Activated T-cell treated with anti-CD3 and anti-CD28 coated beads, Interleukin-2, amount 50 U/mL, for 72 hours (primary cell): ENCODE data around the gene PRKCH. TPM values are rescaled to one million over a fixed set of nuclear protein-coding genes. Genes with fewer than 3 reads are reported as not detected.
A peak's percentile ranks its signal among the peaks of the same experiment; 100 is the strongest.

Experiments
- ATAC-seq, 2 donors: fragments of 150-1000 bp; cut with Tn5 transposase; replicated peaks in 1 of 2; 2 replicates each; pipeline ENCODE4 v1.10.0; 2021; ENCODE audit warnings: moderate library complexity in 2 of 2, mild to moderate bottlenecking in 1 of 2
- DNase-seq, 2 donors: peaks; one replicate each; pipeline ENCODE4 v3.0.0; 2021 to 2022; ENCODE audit warnings: mixed read lengths in 1 of 2
- H3K27ac Mint-ChIP-seq: one replicate; pipeline ENCODE4 v1.8.0; 2022; ENCODE audit warnings: mild to moderate bottlenecking, moderate library complexity, mixed read lengths
- H3K27me3 Mint-ChIP-seq: one replicate; pipeline ENCODE4 v1.8.0; 2022; ENCODE audit warnings: low read depth, mixed read lengths
- H3K36me3 Mint-ChIP-seq, 2 donors: one replicate each; pipeline ENCODE4 v1.8.0; 2022; ENCODE audit warnings: mixed read lengths in 2 of 2, mild to moderate bottlenecking in 1 of 2; ENCODE audit not compliant: insufficient read depth in 2 of 2
- H3K4me1 Mint-ChIP-seq: one replicate; pipeline ENCODE4 v1.8.0; 2022; ENCODE audit warnings: low read depth, mixed read lengths
- H3K4me3 Mint-ChIP-seq, 2 donors: one replicate each; pipeline ENCODE4 v1.8.0; 2022; ENCODE audit warnings: mild to moderate bottlenecking in 2 of 2, mixed read lengths in 2 of 2, moderate library complexity in 2 of 2
- H3K9me3 Mint-ChIP-seq, 2 donors: one replicate each; pipeline ENCODE4 v1.8.0; 2022; ENCODE audit warnings: mixed read lengths in 2 of 2
- total RNA-seq, 2 donors: library from RNA; stranded (reverse); gene quantifications; one replicate each; pipeline ENCODE4 v1.2.3, GENCODE V29; 2022

PRKCH gene
- total RNA-seq, 2 donors from 2014 or later, result 127 to 143 TPM

DNA sequence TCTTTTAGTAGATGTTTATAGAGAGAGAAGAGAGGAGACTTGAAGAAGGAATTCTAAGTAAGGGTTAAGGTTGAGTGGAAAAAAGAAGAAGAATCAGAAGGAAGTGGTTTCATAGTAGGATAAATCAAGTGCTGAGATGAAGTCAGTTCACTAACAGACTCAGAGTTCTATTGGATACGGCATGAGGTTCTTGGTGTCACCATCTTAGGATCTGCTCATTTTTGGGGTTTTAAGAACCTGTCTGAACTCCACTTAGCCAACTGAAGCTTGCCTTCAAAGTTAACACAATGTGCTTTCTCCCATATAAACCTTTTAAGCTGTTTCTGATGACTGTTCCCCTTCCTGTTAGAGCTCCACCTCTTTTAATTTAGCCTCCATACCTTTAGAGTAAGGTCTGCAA lies 152.6 kb downstream of the PRKCH start:
- no peak for DNase-seq
- ATAC-seq, result no peak
- H3K9me3 Mint-ChIP-seq, result peaks cover 2% of the 10 kb centered on the region in 2 donors
- no peaks in the 10 kb centered on the region for H3K27me3 Mint-ChIP-seq
- H3K4me1 Mint-ChIP-seq, result peaks cover 99% of the 10 kb centered on the region
- H3K4me3 Mint-ChIP-seq, result peak overlapping the region; percentile 55 to 88
- H3K36me3 Mint-ChIP-seq, result peaks cover 13 to 20% of the 10 kb centered on the region in 2 donors
- H3K27ac Mint-ChIP-seq, result peak overlapping the region; percentile 75

DNA sequence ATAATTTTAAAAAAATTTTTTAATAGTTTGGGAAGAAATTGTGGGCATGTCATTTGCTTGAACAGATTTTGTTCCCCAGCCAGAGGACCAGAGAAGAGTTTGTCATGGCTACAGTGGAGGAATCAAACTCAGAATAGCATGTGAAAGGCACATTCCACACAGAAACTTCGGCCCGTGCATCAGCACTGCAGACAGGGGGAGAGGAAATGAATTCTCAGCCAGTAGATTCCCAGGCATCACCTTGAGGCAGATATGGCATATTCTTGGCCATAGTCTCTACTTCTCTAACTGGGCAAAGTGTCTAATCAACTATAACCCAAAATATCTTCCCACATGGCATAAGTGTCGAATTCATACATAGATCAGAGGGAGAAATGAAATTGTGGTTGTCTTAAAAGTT lies 153.3 kb downstream of the PRKCH start:
- H3K36me3 Mint-ChIP-seq, result peaks cover 13 to 20% of the 10 kb centered on the region in 2 donors
- peaks cover 99% of the 10 kb centered on the region for H3K4me1 Mint-ChIP-seq
- H3K4me3 Mint-ChIP-seq, result peak overlapping the region in 1 of 2 donors; percentile 82
- H3K27ac Mint-ChIP-seq, result peak overlapping the region; percentile 98
- H3K9me3 Mint-ChIP-seq, result peaks cover 2% of the 10 kb centered on the region in 2 donors
- no peak for DNase-seq
- ATAC-seq, result no peak
- no peaks in the 10 kb centered on the region for H3K27me3 Mint-ChIP-seq

DNA sequence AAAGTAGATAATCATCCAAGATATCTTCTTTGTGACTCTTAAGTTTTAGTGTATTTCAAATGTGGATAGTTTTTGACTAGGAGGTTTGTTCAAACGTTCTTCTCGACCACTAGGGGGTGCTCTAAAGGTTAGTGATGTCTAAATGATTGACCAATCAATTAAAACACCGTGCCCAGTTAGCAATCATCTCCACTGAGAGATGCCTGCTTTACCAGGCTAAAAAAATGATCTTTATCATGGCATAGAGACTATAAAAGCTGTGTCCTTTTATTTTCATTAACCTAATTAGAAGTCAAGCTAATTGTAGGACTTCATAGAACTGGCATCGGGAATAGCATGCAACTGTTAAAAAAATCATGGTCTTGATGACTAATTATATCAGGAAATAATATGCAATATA lies 153.9 kb downstream of the PRKCH start:
- Mint-ChIP-seq H3K4me3 (peak overlapping the region; percentile 42 to 82), H3K36me3 (peaks cover 13 to 20% of the 10 kb centered on the region in 2 donors), H3K27me3 (no peaks in the 10 kb centered on the region), H3K4me1 (peaks cover 99% of the 10 kb centered on the region), H3K27ac (peak overlapping the region; percentile 98), H3K9me3 (peaks cover 2% of the 10 kb centered on the region in 2 donors)
- ATAC-seq, result no peak
- peak in 1 of 2 donors; percentile 50 for DNase-seq

DNA sequence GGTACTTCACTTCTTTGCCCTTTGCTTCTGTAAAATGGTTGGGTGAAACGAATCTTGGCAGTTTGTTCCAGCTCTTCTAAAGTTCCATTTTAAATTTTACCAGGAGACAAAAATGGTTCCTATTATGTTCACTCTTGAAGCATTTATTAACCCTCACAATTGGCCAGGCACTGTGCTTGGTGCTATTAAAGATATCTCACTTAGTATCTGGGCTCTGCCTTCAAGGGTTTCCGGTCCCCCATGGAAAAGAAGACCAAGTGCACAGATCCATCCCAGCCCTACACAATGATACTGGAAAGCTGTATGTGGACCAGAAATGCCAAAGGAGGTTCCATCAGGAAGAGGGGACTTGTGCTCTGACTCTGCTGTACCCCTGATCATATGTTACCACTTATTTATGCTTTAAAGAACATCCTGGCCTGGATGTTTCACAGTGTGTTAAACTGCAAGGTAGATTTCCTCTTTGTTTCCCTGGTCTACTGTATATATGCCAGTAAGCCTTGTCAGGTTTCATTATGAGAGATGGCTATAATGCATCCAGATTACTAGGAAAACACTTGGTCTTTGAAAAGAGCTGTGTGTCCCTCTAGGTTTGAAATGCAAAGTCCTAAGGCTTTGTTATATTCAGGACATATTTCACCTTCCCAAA lies 154.8 kb downstream of the PRKCH start:
- H3K36me3 Mint-ChIP-seq, result peaks cover 12 to 24% of the 10 kb centered on the region in 2 donors
- H3K27ac Mint-ChIP-seq, result peak overlapping the region; percentile 90
- H3K27me3 Mint-ChIP-seq, result no peaks in the 10 kb centered on the region
- H3K4me1 Mint-ChIP-seq, result peaks cover 99% of the 10 kb centered on the region
- H3K4me3 Mint-ChIP-seq, result peak overlapping the region; percentile 85
- ATAC-seq (peak; percentile 29), DNase-seq (peak in 1 of 2 donors; percentile 19)
- peaks cover 2% of the 10 kb centered on the region in 2 donors for H3K9me3 Mint-ChIP-seq

DNA sequence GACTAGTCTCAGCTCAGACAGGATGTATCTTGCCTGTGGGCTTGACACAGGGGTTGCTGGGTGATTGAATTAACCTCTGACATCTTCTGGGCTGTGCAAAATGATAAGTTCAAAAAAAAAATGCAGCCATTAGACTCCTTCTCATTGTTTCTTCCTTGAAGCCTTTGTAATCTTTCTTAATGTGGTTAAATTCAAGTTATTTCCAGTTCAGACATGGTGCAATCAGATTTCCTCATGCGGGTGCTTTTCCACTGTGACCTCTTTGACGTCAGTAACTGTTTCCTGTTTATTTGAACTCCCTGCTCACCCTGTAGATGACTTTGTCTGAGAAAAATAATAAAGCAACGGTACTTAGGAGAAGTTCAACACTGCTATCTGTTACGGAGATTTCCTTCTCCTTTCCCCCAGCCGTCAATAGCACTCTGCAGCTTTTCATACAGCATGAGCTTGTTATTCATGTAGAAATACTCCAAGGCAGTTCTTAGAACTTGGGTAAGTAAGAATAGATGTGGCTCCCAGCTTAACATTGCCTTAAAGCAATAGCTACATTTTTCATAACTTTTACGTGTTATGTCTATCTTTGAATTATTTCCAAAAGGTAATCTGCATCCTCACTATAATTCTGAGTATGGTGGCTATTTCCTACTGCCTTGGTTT lies 155.5 kb downstream of the PRKCH start:
- peak; percentile 58 to 65 for ATAC-seq
- Mint-ChIP-seq H3K27me3 (no peaks in the 10 kb centered on the region), H3K27ac (peak overlapping the region; percentile 90), H3K4me3 (peak overlapping the region; percentile 85), H3K4me1 (peaks cover 99% of the 10 kb centered on the region), H3K36me3 (peaks cover 12 to 24% of the 10 kb centered on the region in 2 donors), H3K9me3 (peaks cover 2% of the 10 kb centered on the region in 2 donors)
- peak; percentile 56 to 68 for DNase-seq

DNA sequence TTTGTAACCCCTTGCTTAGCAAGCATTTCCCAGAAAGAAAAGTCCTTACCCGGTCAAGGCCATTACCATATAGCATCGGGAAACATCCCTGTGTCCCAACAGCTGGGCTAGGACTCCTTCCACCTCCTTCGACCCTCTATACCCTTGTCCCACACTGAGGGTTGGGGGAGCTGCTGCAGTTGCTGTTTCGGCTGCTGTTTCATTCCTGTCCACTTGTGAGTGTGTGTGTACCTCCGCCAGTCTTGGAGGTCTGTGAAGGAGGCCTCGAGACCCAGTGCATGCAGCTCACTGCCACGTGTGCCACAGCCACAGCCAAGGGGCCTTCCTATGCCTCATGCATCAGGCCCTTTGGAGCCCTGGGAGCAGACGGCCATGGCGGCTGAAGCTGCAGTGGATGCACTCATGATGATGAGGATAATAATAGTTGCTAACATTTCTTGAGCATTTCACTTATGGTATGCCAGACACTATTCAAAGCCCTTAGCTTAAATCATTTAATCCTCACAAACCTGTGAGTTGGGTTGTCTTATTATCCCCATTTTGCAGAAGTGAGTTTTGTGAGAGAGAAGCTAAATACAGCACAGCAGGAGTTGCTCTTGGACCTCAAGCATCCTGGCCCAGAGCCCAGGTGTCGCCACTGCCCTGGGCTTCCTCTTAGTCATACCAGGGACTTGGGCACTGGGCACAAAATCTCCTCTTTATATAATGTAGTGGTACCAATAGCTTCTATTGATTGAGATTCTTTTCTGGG lies 156.5 kb downstream of the PRKCH start:
- Mint-ChIP-seq H3K4me1 (peaks cover 99% of the 10 kb centered on the region), H3K9me3 (peaks cover 2% of the 10 kb centered on the region in 2 donors), H3K27ac (peak overlapping the region; percentile 90), H3K36me3 (peaks cover 14 to 26% of the 10 kb centered on the region in 2 donors), H3K27me3 (no peaks in the 10 kb centered on the region), H3K4me3 (peak overlapping the region; percentile 85)
- DNase-seq, result peak; percentile 53 to 58
- ATAC-seq, result peak in 1 of 2 donors; percentile 20

DNA sequence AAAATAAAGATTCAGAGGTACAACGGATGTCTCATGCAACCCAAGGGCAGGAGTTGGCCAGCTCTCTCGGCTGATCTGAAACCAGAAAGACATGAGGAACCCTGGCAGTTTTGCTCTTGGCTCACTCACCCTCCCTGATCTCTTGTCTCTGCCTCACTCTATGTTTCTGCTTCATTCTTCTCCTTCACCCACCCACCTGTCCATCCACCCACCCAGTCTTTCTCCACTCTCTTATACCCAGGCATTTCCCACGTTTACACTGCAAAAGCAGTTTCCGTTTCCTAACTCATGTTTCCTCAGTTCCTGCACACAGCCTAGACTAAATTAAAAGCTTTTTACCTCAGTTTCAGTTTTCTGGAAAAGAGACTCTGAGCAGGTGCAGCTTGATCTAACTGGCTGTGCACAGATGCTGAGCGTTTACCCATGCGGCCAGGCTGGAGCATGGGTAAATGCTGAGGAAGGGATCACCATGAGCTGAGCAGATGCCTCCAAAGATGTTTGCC lies 157.6 kb downstream of the PRKCH start:
- peak; percentile 43 to 55 for DNase-seq
- ATAC-seq, result peak; percentile 4 to 5
- Mint-ChIP-seq H3K4me3 (peak overlapping the region; percentile 85), H3K27me3 (no peaks in the 10 kb centered on the region), H3K4me1 (peaks cover 98% of the 10 kb centered on the region), H3K36me3 (peaks cover 8 to 24% of the 10 kb centered on the region in 2 donors), H3K9me3 (no peaks in the 10 kb centered on the region), H3K27ac (peak overlapping the region; percentile 90)

DNA sequence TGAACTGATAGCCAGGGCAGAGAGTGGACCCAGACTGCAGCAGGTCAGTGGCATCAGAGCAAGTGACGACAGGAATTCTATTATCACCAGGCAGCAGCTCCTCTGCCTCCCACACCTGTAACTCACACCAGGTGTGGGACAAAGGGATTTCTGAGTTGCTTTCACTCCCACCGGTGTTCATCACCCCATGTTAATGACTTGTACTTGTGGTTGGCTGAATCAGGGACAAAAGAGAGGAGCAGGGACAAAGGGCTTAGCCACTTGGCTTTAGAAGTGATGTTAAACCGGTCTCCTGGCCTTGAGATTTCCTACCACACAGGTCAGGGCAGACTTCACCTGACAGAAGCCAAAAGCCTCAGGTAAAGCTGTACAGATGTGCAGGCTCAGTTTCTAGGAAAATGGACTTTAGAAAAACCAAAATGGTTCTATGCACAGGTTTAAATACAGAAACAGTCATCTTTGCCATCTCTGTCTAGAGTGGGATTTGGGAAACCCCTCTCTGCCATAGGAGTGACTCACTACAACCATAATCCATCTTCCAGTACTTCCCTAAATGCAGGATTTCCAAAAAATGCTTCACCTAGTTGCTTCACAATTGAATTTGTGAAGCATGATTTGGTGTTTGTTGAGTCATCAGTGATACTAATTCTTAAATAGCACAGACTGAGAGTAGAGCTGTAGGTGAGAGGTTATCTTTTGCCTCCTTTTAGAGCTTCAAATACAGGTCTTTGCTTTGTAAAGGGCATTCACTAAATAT lies 158.5 kb downstream of the PRKCH start:
- Mint-ChIP-seq H3K27ac (peak overlapping the region; percentile 90), H3K4me3 (peak overlapping the region; percentile 85), H3K9me3 (no peaks in the 10 kb centered on the region), H3K36me3 (peaks cover 8 to 25% of the 10 kb centered on the region in 2 donors), H3K27me3 (no peaks in the 10 kb centered on the region), H3K4me1 (peaks cover 96% of the 10 kb centered on the region)
- ATAC-seq (no peak), DNase-seq (no peak)

DNA sequence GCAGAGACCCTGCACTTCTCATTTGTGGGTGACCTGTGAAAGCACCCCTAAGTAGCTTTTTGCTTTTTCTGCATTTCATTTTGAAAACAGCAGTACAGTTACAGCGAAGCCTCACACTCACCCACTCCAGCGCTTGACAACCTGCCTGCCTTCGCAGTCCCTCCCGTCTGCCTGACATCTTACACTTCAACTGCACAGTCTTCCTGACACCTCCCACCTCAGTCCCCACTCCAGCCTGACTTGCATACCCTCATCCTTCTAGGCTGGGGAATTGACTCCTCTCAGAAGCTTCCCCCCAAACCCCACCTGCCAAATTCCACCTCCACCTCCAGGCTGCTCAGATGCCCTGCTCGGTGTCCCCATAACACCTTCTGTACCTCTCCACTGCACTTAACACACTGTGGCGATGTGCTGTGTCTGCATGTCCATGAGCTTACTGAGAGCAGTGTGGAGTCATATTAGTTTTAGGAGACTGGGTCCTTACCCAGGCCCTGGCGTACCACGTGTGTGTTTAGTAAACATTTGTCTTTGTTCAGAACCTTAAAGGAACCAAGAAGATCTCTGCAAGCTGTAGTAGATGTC lies 159.4 kb downstream of the PRKCH start:
- Mint-ChIP-seq H3K4me3 (peak overlapping the region; percentile 69 to 85), H3K27ac (peak overlapping the region; percentile 90), H3K36me3 (peaks cover 8 to 29% of the 10 kb centered on the region in 2 donors), H3K4me1 (peaks cover 97% of the 10 kb centered on the region), H3K27me3 (no peaks in the 10 kb centered on the region), H3K9me3 (no peaks in the 10 kb centered on the region)
- ATAC-seq, result no peak
- no peak for DNase-seq

DNA sequence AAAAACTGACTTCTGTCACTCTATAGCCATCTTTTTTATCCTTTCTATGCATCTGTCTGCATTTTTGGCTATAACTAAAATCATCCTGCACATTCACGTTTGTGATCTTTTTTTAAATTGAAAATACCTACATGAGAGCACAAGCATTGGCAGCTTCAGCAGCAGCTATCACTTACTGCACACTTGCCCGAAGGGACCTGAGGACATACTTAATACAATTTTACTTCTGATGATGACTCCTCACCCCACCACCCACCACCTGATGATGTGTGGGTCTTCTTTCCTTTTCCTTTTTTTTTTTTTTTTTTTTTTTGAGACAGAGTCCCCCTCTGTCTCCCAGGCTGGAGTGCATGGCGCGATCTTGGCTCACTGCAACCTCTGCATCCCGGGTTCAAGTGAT lies 160.3 kb downstream of the PRKCH start:
- no peaks in the 10 kb centered on the region for H3K27me3 Mint-ChIP-seq
- peak overlapping the region; percentile 97 for H3K27ac Mint-ChIP-seq
- H3K36me3 Mint-ChIP-seq, result peaks cover 5 to 33% of the 10 kb centered on the region in 2 donors
- no peak for ATAC-seq
- peak overlapping the region; percentile 26 to 44 for H3K4me3 Mint-ChIP-seq
- DNase-seq, result no peak
- peaks cover 96% of the 10 kb centered on the region for H3K4me1 Mint-ChIP-seq
- H3K9me3 Mint-ChIP-seq, result no peaks in the 10 kb centered on the region

DNA sequence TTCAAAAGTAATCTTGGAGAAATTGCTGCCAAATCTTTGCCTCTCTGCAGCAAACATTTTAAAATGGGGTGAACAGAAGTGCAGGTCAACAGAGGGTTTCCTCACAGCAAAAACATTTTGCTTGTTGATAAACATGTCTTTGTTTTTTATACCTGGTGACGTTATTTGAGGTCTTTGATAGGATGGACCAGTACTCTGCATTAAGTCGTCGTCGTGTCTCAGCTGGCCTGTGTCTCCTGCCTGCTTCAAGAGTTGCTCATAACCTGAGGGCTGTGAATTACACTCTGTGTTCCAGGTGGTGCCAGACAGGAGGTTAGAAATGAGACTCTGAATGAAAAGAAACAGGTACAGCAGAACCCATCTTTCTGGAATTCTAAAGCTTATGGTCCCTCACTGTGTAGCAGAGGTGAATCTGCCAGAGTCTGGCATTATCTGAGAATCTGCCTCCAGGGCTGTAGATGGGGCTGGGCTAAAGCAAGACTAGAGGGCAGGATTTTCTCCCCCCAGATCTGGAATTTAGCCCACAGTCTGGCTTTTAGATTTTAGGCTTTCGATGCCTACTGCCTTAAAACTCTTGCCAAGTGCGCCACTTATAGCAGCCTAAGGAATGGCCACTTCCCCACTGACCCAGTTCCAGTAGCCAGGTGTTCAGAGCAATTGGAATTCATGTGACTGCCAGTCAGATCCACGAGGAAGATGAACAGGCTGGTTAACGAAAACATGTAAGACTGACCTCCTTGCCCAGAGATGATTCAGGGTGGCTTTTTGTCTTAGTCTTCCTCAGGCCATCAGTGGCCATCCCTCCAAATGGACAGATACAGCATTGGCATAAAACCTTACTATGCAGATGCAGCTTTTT lies 161.2 kb downstream of the PRKCH start:
- peak overlapping the region; percentile 97 for H3K27ac Mint-ChIP-seq
- H3K36me3 Mint-ChIP-seq, result peaks cover 9 to 42% of the 10 kb centered on the region in 2 donors
- ATAC-seq (no peak), DNase-seq (no peak)
- no peaks in the 10 kb centered on the region for H3K27me3 Mint-ChIP-seq
- peaks cover 96% of the 10 kb centered on the region for H3K4me1 Mint-ChIP-seq
- H3K4me3 Mint-ChIP-seq, result peak overlapping the region; percentile 26 to 60
- no peaks in the 10 kb centered on the region for H3K9me3 Mint-ChIP-seq
